NCI-H1417 treated with DMSO at 0.1 percent for 48 hours (cell line): ENCODE measurements around the gene ZMYND8.
"Not testable (repeated sequence)": the region's sequence is repeated elsewhere in the genome, so short reads cannot be mapped to it uniquely, and the experiment has no call there.

Experiments used
- DNase-seq: peaks from one replicate; lab custom pipeline; 2025; lab: John Stamatoyannopoulos, UW

The ZMYND8 gene

GRCh38 chr20:47224300-47224791 is 132.2 kb downstream of the ZMYND8 start:
- no peak for DNase-seq

GRCh38 chr20:47223896-47224295 is 132.6 kb downstream of the ZMYND8 start:
- DNase-seq, result no peak

GRCh38 chr20:47222468-47223119 is 133.9 kb downstream of the ZMYND8 start:
- no peak for DNase-seq

- no peak for DNase-seq
Measured at GRCh38 chr20:47221036-47221625, 135.4 kb downstream of the ZMYND8 start.

- DNase-seq, result no peak
Measured at GRCh38 chr20:47220161-47220582, 136.3 kb downstream of the ZMYND8 start.

- DNase-seq, result no peak
Measured at GRCh38 chr20:47217482-47218446, 138.7 kb downstream of the ZMYND8 start.

- DNase-seq, result no peak
Measured at GRCh38 chr20:47216819-47217410, 139.6 kb downstream of the ZMYND8 start.

- DNase-seq, result no peak
Measured at GRCh38 chr20:47215653-47216397, 140.7 kb downstream of the ZMYND8 start.

- DNase-seq, result no peak
Measured at GRCh38 chr20:47213966-47214365, 142.5 kb downstream of the ZMYND8 start.

GRCh38 chr20:47212606-47213207 is 143.8 kb downstream of the ZMYND8 start:
- no peak for DNase-seq

GRCh38 chr20:47211036-47211435 is 145.5 kb downstream of the ZMYND8 start:
- DNase-seq, result no peak

GRCh38 chr20:47210470-47210869 is 146.0 kb downstream of the ZMYND8 start:
- DNase-seq, result no peak

- DNase-seq, result no peak
Measured at GRCh38 chr20:47209982-47210381, 146.5 kb downstream of the ZMYND8 start.

GRCh38 chr20:47208534-47209174 is 147.8 kb downstream of the ZMYND8 start:
- DNase-seq, result no peak

GRCh38 chr20:47206962-47207641 is 149.4 kb downstream of the ZMYND8 start:
- no peak for DNase-seq

GRCh38 chr20:47206552-47206951 is 149.9 kb downstream of the ZMYND8 start:
- DNase-seq, result not testable (repeated sequence)

- no peak for DNase-seq
Measured at GRCh38 chr20:47205577-47206123, 150.8 kb downstream of the ZMYND8 start.

GRCh38 chr20:47204850-47205122 is 151.7 kb downstream of the ZMYND8 start:
- DNase-seq, result not testable (repeated sequence)

- no peak for DNase-seq
Measured at GRCh38 chr20:47204008-47204849, 152.3 kb downstream of the ZMYND8 start.
